ENCODE results near the gene TNFSF4.

The TNFSF4 gene

DNA sequence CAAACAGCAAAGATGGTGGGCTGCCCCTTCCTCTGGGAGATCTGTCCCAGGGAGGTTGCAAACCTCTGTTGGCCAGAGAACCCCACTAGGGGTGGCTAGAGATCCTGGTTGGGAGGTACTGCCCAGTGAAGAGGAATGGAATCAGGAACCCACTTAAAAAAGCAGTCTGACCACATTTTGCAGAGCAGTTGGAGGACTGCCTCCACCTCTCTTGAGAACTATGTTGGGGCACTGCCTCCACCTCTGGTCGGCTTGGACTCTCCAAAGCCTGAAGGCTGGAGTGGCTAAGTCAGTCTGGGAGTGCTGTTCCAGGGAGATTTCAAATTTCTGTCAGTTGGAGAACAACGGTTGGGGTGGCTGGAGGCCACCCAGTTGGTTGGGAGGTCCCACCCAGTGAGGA, 58.6 kb downstream of the TNFSF4 start:
- H3K36me3 ChIP-seq (ENCODE audit: insufficient read depth, low read length): no peaks in the 10 kb centered on the region
- no peak overlapping the region for H3K4me3 ChIP-seq (ENCODE audit: low read depth in 1 of 2, low read length in 2 of 2)
- peaks cover 17% of the 10 kb centered on the region for H3K9me3 ChIP-seq (ENCODE audit: insufficient read depth, low read length, severe bottlenecking)
- H3K27me3 ChIP-seq (ENCODE audit: insufficient read depth, low read length, poor library complexity): no peaks in the 10 kb centered on the region
- H3K79me2 ChIP-seq (ENCODE audit: insufficient read depth, low read length): no peaks in the 10 kb centered on the region
- H3K4me2 ChIP-seq (ENCODE audit: insufficient read depth, low read length): no peak overlapping the region
- H3K4me1 ChIP-seq (ENCODE audit: insufficient read depth, low read length): no peaks in the 10 kb centered on the region
- ATAC-seq (ENCODE audit: insufficient read depth, low read depth) (no peak), DNase-seq (no peak)
- H4K20me1 ChIP-seq (ENCODE audit: insufficient read depth, low read length): no peaks in the 10 kb centered on the region
- H3K27ac ChIP-seq (ENCODE audit: low read length): no peak overlapping the region
- TF ChIP-seq, protein P1, sequence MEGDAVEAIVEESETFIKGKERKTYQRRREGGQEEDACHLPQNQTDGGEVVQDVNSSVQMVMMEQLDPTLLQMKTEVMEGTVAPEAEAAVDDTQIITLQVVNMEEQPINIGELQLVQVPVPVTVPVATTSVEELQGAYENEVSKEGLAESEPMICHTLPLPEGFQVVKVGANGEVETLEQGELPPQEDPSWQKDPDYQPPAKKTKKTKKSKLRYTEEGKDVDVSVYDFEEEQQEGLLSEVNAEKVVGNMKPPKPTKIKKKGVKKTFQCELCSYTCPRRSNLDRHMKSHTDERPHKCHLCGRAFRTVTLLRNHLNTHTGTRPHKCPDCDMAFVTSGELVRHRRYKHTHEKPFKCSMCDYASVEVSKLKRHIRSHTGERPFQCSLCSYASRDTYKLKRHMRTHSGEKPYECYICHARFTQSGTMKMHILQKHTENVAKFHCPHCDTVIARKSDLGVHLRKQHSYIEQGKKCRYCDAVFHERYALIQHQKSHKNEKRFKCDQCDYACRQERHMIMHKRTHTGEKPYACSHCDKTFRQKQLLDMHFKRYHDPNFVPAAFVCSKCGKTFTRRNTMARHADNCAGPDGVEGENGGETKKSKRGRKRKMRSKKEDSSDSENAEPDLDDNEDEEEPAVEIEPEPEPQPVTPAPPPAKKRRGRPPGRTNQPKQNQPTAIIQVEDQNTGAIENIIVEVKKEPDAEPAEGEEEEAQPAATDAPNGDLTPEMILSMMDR (IDR thresholded peaks at IDR 0.05; ENCODE audit: borderline replicate concordance, extremely low read depth, low read length, poor library complexity, severe bottlenecking): no peak
- no peak for TF ChIP-seq EZH2 (IDR thresholded peaks at IDR 0.05; ENCODE audit: borderline replicate concordance, low read depth, low read length, severe bottlenecking)
- H2AFZ ChIP-seq (ENCODE audit: low read depth, low read length): no peak overlapping the region
- no peak overlapping the region for H3K9ac ChIP-seq (ENCODE audit: low read depth, low read length)

GRCh38 chr1:173140733-173141132, 66.4 kb downstream of the TNFSF4 start:
- no peak overlapping the region for H3K27ac ChIP-seq (ENCODE audit: low read length)
- no peak overlapping the region for H3K4me3 ChIP-seq (ENCODE audit: low read depth in 1 of 2, low read length in 2 of 2)
- no peaks in the 10 kb centered on the region for H3K36me3 ChIP-seq (ENCODE audit: insufficient read depth, low read length)
- no peaks in the 10 kb centered on the region for H4K20me1 ChIP-seq (ENCODE audit: insufficient read depth, low read length)
- no peak overlapping the region for H2AFZ ChIP-seq (ENCODE audit: low read depth, low read length)
- H3K4me1 ChIP-seq (ENCODE audit: insufficient read depth, low read length): peaks cover 8% of the 10 kb centered on the region
- H3K27me3 ChIP-seq (ENCODE audit: insufficient read depth, low read length, poor library complexity): no peaks in the 10 kb centered on the region
- H3K9ac ChIP-seq (ENCODE audit: low read depth, low read length): no peak overlapping the region
- TF ChIP-seq, protein P1 (IDR thresholded peaks at IDR 0.05; ENCODE audit: borderline replicate concordance, extremely low read depth, low read length, poor library complexity, severe bottlenecking): no peak
- TF ChIP-seq EZH2 (IDR thresholded peaks at IDR 0.05; ENCODE audit: borderline replicate concordance, low read depth, low read length, severe bottlenecking): no peak
- no peak overlapping the region for H3K4me2 ChIP-seq (ENCODE audit: insufficient read depth, low read length)
- no peaks in the 10 kb centered on the region for H3K79me2 ChIP-seq (ENCODE audit: insufficient read depth, low read length)
- peak; percentile 55; the same call in 1 of the 3 replicates for ATAC-seq (ENCODE audit: insufficient read depth, low read depth)
- peaks cover 2% of the 10 kb centered on the region for H3K9me3 ChIP-seq (ENCODE audit: insufficient read depth, low read length, severe bottlenecking)
- DNase-seq: no peak

DNA sequence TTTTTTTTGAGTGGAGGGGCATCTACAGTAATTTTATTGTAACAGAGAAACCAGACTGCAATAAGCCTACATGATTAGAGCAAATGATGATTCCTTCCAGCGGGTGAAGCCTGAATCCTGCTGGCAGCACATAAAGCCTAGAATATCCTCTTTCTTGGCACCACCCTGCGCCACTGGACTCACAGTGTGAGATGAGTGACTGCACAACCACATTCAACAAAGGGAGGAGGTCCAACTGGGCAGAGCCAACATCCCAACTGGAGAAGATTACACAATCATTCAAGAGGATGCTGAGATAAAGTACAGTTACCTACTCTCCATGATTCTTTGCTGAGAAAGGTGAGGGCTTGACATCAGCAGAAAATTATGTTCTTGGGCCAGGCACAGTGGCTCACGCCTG, 67.4 kb downstream of the TNFSF4 start:
- Histone ChIP-seq H3K4me2 (ENCODE audit: insufficient read depth, low read length) (no peak overlapping the region), H4K20me1 (ENCODE audit: insufficient read depth, low read length) (no peaks in the 10 kb centered on the region), H3K4me1 (ENCODE audit: insufficient read depth, low read length) (peaks cover 8% of the 10 kb centered on the region), H3K27me3 (ENCODE audit: insufficient read depth, low read length, poor library complexity) (no peaks in the 10 kb centered on the region), H3K4me3 (ENCODE audit: low read depth in 1 of 2, low read length in 2 of 2) (no peak overlapping the region), H3K36me3 (ENCODE audit: insufficient read depth, low read length) (no peaks in the 10 kb centered on the region), H3K9me3 (ENCODE audit: insufficient read depth, low read length, severe bottlenecking) (no peaks in the 10 kb centered on the region), H2AFZ (ENCODE audit: low read depth, low read length) (no peak overlapping the region), H3K27ac (ENCODE audit: low read length) (no peak overlapping the region), H3K9ac (ENCODE audit: low read depth, low read length) (no peak overlapping the region), H3K79me2 (ENCODE audit: insufficient read depth, low read length) (no peaks in the 10 kb centered on the region)
- TF ChIP-seq, protein P1 (IDR thresholded peaks at IDR 0.05; ENCODE audit: borderline replicate concordance, extremely low read depth, low read length, poor library complexity, severe bottlenecking): no peak
- no peak for TF ChIP-seq EZH2 (IDR thresholded peaks at IDR 0.05; ENCODE audit: borderline replicate concordance, low read depth, low read length, severe bottlenecking)
- ATAC-seq (ENCODE audit: insufficient read depth, low read depth) (no peak), DNase-seq (no peak)

All from DND-41 (cell line).